ENCODE results near the gene RAB1A. TPM values are rescaled to one million over a fixed set of nuclear protein-coding genes. Genes with fewer than 3 reads are reported as not detected.

RAB1A gene
- total and polyA plus RNA-seq, 9 of the 15 experiments (the other 6 are each of a cell fraction or from before 2014, with no cell fraction given), result 43.8 to 163 (median 67.7) TPM

GRCh38 chr2:65130664-65131175 is 814 bp upstream of the RAB1A start (continued):
- TF ChIP-seq HOMEZ (CRISPR knock-in tag; IDR thresholded peaks at IDR 0.05), result no peak
- no peak for TF ChIP-seq RFX5 (IDR thresholded peaks at IDR 0.05; ENCODE audit: low read depth, low read length)
- TF ChIP-seq ZNF766 (CRISPR knock-in tag; conservative IDR thresholded peaks at IDR 0.05), result no peak
- TF ChIP-seq RUNX1 (IDR thresholded peaks at IDR 0.05; ENCODE audit: low read depth), result no peak
- TF ChIP-seq NCOA6 (IDR thresholded peaks at IDR 0.05), result no peak; the same call in 1 of the 2 replicates
- TF ChIP-seq IRF1 (CRISPR knock-in tag; IDR thresholded peaks at IDR 0.05; ENCODE audit: borderline replicate concordance), result no peak
- TF ChIP-seq TCF15 (CRISPR knock-in tag; IDR thresholded peaks at IDR 0.05), result no peak
- no peak for TF ChIP-seq MCM3 (IDR thresholded peaks at IDR 0.05)
- TF ChIP-seq SNIP1 (IDR thresholded peaks at IDR 0.05; ENCODE audit: low read depth), result no peak
- TF ChIP-seq ETV5 (CRISPR knock-in tag; IDR thresholded peaks at IDR 0.05; ENCODE audit: low read depth), result no peak
- TF ChIP-seq PHB (CRISPR knock-in tag; IDR thresholded peaks at IDR 0.05), result 0 out of 2 replicates have a peak, but pooled peaks have one; percentile 17
- TF ChIP-seq ZBTB40 (IDR thresholded peaks at IDR 0.05), result no peak; the same call in 1 of the 2 replicates
- no peak for TF ChIP-seq ZBTB40 (CRISPR knock-in tag; IDR thresholded peaks at IDR 0.05)
- no peak for TF ChIP-seq ATF4 (CRISPR knock-in tag; IDR thresholded peaks at IDR 0.05)
- 0 out of 2 replicates have a peak, but pooled peaks have one; percentile 10 for TF ChIP-seq FOXP1 (CRISPR knock-in tag; IDR thresholded peaks at IDR 0.05)
- TF ChIP-seq DLX4 (CRISPR knock-in tag; IDR thresholded peaks at IDR 0.05), result no peak

Measured in K562 (cell line).